Mesendoderm (in vitro differentiated cells): Measurements from ENCODE around the gene EEF1A1.
"Not testable (repeated sequence)": the region's sequence is repeated elsewhere in the genome, so short reads cannot be mapped to it uniquely, and the experiment has no call there.

Experiments used
- DNase-seq: peaks from one replicate; pipeline ENCODE4 v3.0.0; 2013
- H2AK5ac ChIP-seq: 2 replicates; pipeline ENCODE4 v1.6.1; 2013; ENCODE audit warnings: low read length, inconsistent platforms
- H2BK120ac ChIP-seq: 2 replicates; pipeline ENCODE4 v1.6.1; 2013; ENCODE audit warnings: low read depth, mild to moderate bottlenecking, low read length, moderate library complexity, mixed read lengths
- H2BK15ac ChIP-seq: replicated peaks from 2 replicates; pipeline ENCODE4 v1.6.1; 2013; ENCODE audit warnings: low read depth, mild to moderate bottlenecking, moderate library complexity
- H2BK5ac ChIP-seq: 2 replicates; pipeline ENCODE4 v1.6.1; 2013; ENCODE audit warnings: low read length, inconsistent platforms
- H3K18ac ChIP-seq: 2 replicates; pipeline ENCODE4 v1.6.1; 2013; ENCODE audit warnings: mild to moderate bottlenecking, low read length, mixed read lengths
- H3K23ac ChIP-seq: one replicate; pipeline ENCODE4 v1.6.1; 2013; ENCODE audit warnings: low read length
- H3K27ac ChIP-seq: 2 replicates; pipeline ENCODE4 v1.5.1; 2013; ENCODE audit warnings: low read depth, mild to moderate bottlenecking, inconsistent platforms, low read length, moderate library complexity
- H3K27me3 ChIP-seq: 2 replicates; pipeline ENCODE4 v1.6.1; 2013; ENCODE audit warnings: low read length, control low read depth, mild to moderate bottlenecking, inconsistent platforms; ENCODE audit not compliant: insufficient read depth, poor library complexity
- H3K36me3 ChIP-seq: 2 replicates; pipeline ENCODE4 v1.6.1; 2013; ENCODE audit warnings: low read length, inconsistent platforms; ENCODE audit not compliant: control insufficient read depth, insufficient read depth
- H3K4ac ChIP-seq: one replicate; pipeline ENCODE4 v1.6.1; 2013; ENCODE audit warnings: low read depth, mild to moderate bottlenecking, low read length, moderate library complexity
- H3K4me1 ChIP-seq: 2 replicates; pipeline ENCODE4 v1.6.1; 2013; ENCODE audit warnings: low read depth, low read length, inconsistent platforms; ENCODE audit not compliant: control insufficient read depth
- H3K4me2 ChIP-seq: 2 replicates; pipeline ENCODE4 v1.6.1; 2013; ENCODE audit warnings: low read length
- H3K4me3 ChIP-seq: 2 replicates; pipeline ENCODE4 v1.5.1; 2013; ENCODE audit warnings: mild to moderate bottlenecking, low read length
- H3K56ac ChIP-seq: one replicate; pipeline ENCODE4 v1.6.1; 2013; ENCODE audit warnings: low read length
- H3K79me1 ChIP-seq: 2 replicates; pipeline ENCODE4 v1.6.1; 2013; ENCODE audit warnings: low read length, inconsistent platforms
- H3K79me2 ChIP-seq: 2 replicates; pipeline ENCODE4 v1.6.1; 2013; ENCODE audit warnings: mild to moderate bottlenecking, low read length; ENCODE audit not compliant: control insufficient read depth, insufficient read depth
- H3K9ac ChIP-seq: 2 replicates; pipeline ENCODE4 v1.6.1; 2013; ENCODE audit warnings: low read length, inconsistent platforms
- H4K5ac ChIP-seq: one replicate; pipeline ENCODE4 v1.6.1; 2013; ENCODE audit warnings: low read length
- H4K8ac ChIP-seq: one replicate; pipeline ENCODE4 v1.6.1; 2013; ENCODE audit warnings: low read depth, mild to moderate bottlenecking, control low read depth, low read length, moderate library complexity
- WGBS: extraction: QIAGEN DNeasy Blood & Tissue Kit; methylation state at CpG from one replicate; pipeline ENCODE4 v1.1.7; 2013; ENCODE audit warnings: low lambda C conversion rate, missing lambda C conversion rate; ENCODE audit not compliant: insufficient coverage; ENCODE audit errors: extremely low coverage; 5-methylcytosine and 5-hydroxymethylcytosine counted together

EEF1A1 gene

DNA sequence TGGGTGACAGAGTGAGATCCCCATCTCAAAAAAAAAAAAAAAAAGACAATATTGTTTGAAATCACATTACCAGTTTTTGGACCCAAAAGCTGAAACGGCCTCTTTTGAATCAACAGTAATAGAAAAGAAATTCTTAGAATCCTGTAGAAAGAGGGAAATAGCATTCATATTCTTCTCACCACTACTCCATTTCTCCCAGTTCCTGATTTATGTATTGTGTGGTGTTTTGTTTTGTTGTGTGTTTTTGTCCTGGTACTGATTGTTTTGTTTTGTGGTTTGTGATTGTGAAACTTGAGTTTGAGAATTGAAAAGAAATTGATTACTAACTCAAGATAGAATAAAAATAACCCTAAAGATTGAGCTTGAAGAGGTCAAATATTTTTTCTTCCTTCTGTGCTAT, 26.2 kb upstream of the EEF1A1 start:
- Histone ChIP-seq H3K4ac (no peak overlapping the region), H2BK15ac (no peak overlapping the region), H3K4me1 (no peaks in the 10 kb centered on the region), H3K79me2 (no peaks in the 10 kb centered on the region), H3K79me1 (no peaks in the 10 kb centered on the region), H3K27ac (no peak overlapping the region), H2BK120ac (no peak overlapping the region), H2BK5ac (no peak overlapping the region), H4K8ac (no peak overlapping the region), H3K4me2 (no peak overlapping the region), H3K4me3 (no peak overlapping the region), H3K18ac (no peak overlapping the region), H3K27me3 (no peaks in the 10 kb centered on the region), H3K36me3 (no peaks in the 10 kb centered on the region), H3K23ac (no peak overlapping the region), H2AK5ac (no peak overlapping the region), H4K5ac (no peak overlapping the region), H3K56ac (no peak overlapping the region), H3K9ac (no peak overlapping the region)
- no CpG with 5 or more reads among the region's 1 CpG for WGBS
- DNase-seq = no peak

DNA sequence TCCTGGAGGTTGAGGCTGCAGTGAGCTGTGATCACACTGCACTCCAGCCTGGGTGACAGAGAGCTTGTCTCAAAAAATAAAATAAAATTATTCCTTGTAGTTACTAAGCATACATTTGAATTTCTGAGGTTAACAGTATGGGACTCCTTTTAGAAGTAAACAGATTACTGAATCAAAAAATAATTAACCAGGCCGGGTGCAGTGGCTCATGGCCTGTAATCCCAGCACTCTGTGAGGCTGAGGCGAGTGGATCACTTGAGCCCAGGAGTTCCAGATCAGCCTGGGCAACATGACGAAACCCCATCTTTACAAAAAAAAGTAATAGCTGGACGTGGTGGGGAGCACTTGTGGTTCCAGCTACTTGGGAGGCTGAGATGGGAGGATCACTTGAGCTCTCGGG, 22.1 kb upstream of the EEF1A1 start:
- no CpG with 5 or more reads among the region's 5 CpGs for WGBS
- no peak overlapping the region for H3K27ac ChIP-seq

DNA sequence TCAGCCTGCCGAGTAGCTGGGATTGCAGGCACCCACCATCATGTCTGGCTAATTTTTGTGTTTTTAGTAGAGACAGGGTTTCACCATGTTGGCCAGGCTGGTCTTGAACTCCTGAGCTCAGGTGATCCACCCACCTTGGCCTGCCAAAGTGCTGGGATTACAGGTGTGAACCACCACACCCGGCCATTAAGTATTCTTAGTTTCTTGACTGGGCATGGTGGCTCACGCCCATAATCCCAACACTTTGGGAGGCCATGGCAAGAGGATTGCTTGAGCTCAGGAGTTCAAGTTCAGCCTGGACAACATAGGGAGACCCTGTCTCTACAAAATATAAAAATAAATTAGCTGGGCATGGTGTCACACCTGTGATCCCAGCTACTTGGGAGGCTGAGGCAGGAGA, 21.6 kb upstream of the EEF1A1 start:
- not testable (repeated sequence) for H4K8ac ChIP-seq, H3K4me2 ChIP-seq, H2AK5ac ChIP-seq, H3K79me2 ChIP-seq, H3K79me1 ChIP-seq, H3K18ac ChIP-seq, H3K36me3 ChIP-seq, H4K5ac ChIP-seq, H3K4ac ChIP-seq, H2BK15ac ChIP-seq, H2BK5ac ChIP-seq, H2BK120ac ChIP-seq, H3K23ac ChIP-seq, DNase-seq, H3K27ac ChIP-seq, H3K4me3 ChIP-seq, H3K27me3 ChIP-seq, H3K56ac ChIP-seq, H3K9ac ChIP-seq, H3K4me1 ChIP-seq
- WGBS = no CpG with 5 or more reads among the region's 3 CpGs

More for the DNA sequence above, 22.1 kb upstream of the EEF1A1 start:
- no peak overlapping the region for H4K8ac ChIP-seq
- H3K56ac ChIP-seq = no peak overlapping the region
- no peaks in the 10 kb centered on the region for H3K79me1 ChIP-seq
- H3K4me3 ChIP-seq = no peak overlapping the region
- H2BK5ac ChIP-seq = no peak overlapping the region
- H3K23ac ChIP-seq = no peak overlapping the region
- DNase-seq = no peak
- no peak overlapping the region for H3K4me2 ChIP-seq
- H3K36me3 ChIP-seq = no peaks in the 10 kb centered on the region
- H2BK15ac ChIP-seq = no peak overlapping the region
- H2BK120ac ChIP-seq = no peak overlapping the region
- no peak overlapping the region for H2AK5ac ChIP-seq
- H3K9ac ChIP-seq = no peak overlapping the region
- H4K5ac ChIP-seq = no peak overlapping the region
- H3K27me3 ChIP-seq = no peaks in the 10 kb centered on the region
- no peak overlapping the region for H3K4ac ChIP-seq
- no peak overlapping the region for H3K18ac ChIP-seq
- no peaks in the 10 kb centered on the region for H3K79me2 ChIP-seq
- H3K4me1 ChIP-seq = no peaks in the 10 kb centered on the region

DNA sequence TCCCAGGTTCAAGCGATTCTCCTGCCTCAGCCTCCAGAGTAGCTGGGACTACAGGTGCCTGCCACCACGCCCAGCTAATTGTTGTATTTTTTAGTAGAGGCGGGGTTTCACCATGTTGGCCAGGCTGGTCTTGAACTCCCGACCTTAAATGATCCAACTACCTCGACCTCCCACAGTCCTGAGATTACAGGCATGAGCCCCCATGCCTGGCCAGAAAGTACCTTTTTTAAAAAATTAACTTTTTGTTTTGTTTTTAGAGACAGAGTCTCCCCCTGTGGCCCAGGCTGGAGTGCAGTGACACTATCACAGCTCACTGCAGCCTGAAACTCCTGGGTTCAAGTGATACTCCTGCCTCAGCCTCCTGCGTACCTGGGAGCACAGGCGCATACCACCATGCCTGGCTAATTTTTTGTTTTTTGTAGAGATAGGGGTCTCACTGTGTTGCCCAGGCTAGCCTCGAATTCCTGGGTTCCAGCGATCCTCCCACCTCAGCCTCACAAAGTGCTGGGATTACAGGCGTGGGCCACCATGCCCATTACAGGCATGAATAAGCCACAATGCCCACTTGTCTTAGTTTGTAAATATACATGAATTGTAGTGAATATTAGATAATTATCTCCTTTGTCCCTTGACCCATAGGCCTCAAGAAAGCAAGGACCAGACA, 17.4 kb upstream of the EEF1A1 start:
- no peak overlapping the region for H4K8ac ChIP-seq
- no peak overlapping the region for H3K9ac ChIP-seq
- no peak overlapping the region for H3K4me3 ChIP-seq
- no peak overlapping the region for H2AK5ac ChIP-seq
- H2BK120ac ChIP-seq = no peak overlapping the region
- H3K27me3 ChIP-seq = no peaks in the 10 kb centered on the region
- H3K36me3 ChIP-seq = no peaks in the 10 kb centered on the region
- no peaks in the 10 kb centered on the region for H3K79me1 ChIP-seq
- H3K18ac ChIP-seq = no peak overlapping the region
- no peaks in the 10 kb centered on the region for H3K79me2 ChIP-seq
- H3K4ac ChIP-seq = no peak overlapping the region
- no peak overlapping the region for H3K56ac ChIP-seq
- H3K4me2 ChIP-seq = no peak overlapping the region
- H2BK5ac ChIP-seq = no peak overlapping the region
- no peak overlapping the region for H2BK15ac ChIP-seq
- H3K27ac ChIP-seq = no peak overlapping the region
- WGBS = no CpG with 5 or more reads among the region's 10 CpGs
- no peak overlapping the region for H3K23ac ChIP-seq
- DNase-seq = no peak
- H3K4me1 ChIP-seq = no peaks in the 10 kb centered on the region
- no peak overlapping the region for H4K5ac ChIP-seq

DNA sequence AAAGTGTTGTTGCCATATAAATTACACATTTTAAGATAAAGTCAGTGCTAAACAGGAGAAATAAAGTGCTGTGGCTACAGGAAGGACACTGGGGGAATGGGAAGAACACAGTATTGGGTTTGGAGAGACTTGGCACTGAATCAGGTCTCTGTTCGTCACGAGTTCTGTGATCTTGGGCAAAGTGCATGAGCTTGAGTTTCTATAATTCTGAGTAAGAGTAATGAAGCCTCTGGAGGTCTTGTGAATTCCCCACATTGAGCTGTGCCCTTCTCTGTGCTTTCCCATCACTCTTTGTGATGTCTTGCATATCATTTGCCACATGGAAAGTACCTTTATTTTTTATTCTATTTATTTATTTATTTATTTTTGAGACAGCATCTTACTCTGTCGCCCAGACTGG, 16.8 kb upstream of the EEF1A1 start:
- DNase-seq = no peak
- Histone ChIP-seq H3K79me2 (no peaks in the 10 kb centered on the region), H3K23ac (no peak overlapping the region), H2AK5ac (no peak overlapping the region), H3K4me1 (no peaks in the 10 kb centered on the region), H3K36me3 (no peaks in the 10 kb centered on the region), H2BK15ac (no peak overlapping the region), H4K5ac (no peak overlapping the region), H3K4me3 (no peak overlapping the region), H3K56ac (no peak overlapping the region), H3K18ac (no peak overlapping the region), H3K27ac (no peak overlapping the region), H4K8ac (no peak overlapping the region), H3K27me3 (no peaks in the 10 kb centered on the region), H3K4ac (no peak overlapping the region), H2BK5ac (no peak overlapping the region), H3K9ac (no peak overlapping the region), H3K79me1 (no peaks in the 10 kb centered on the region), H2BK120ac (no peak overlapping the region), H3K4me2 (no peak overlapping the region)
- no CpG with 5 or more reads among the region's 3 CpGs for WGBS

DNA sequence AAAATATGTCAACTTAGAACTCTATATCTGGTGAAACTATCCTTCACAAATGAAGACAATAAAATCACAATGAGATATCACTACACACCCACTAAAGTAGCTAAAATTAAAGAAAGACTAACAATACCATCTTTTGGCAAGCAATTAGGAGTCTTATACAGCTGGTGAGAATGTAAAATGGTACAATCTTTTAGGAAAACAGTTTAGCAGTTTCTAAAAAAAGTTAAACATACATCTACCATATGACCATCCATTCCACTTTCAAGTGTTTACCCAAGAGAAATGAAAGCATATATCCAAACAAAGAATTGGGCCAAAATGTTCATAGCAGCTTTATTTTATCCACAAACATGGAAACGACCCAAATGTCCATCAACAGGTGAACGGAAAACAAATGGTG, 13.8 kb upstream of the EEF1A1 start:
- Histone ChIP-seq H4K8ac (no peak overlapping the region), H2AK5ac (no peak overlapping the region), H3K36me3 (no peaks in the 10 kb centered on the region), H3K79me2 (no peaks in the 10 kb centered on the region), H4K5ac (no peak overlapping the region), H3K18ac (no peak overlapping the region), H2BK15ac (no peak overlapping the region), H3K4ac (no peak overlapping the region), H3K4me1 (no peaks in the 10 kb centered on the region), H2BK5ac (no peak overlapping the region), H3K4me3 (no peak overlapping the region), H3K27ac (no peak overlapping the region), H3K4me2 (no peak overlapping the region), H3K56ac (no peak overlapping the region), H3K9ac (no peak overlapping the region), H3K23ac (no peak overlapping the region), H3K27me3 (no peaks in the 10 kb centered on the region), H2BK120ac (no peak overlapping the region), H3K79me1 (no peaks in the 10 kb centered on the region)
- no peak for DNase-seq
- no CpG with 5 or more reads among the region's 2 CpGs for WGBS
